ENCODE results near the gene STRBP.

The STRBP gene

GRCh38 chr9:123072407-123072995 lies 195.9 kb downstream of the STRBP start:
- no peak for DNase-seq (ENCODE audit: low read depth in 1 of 2, low spot score in 1 of 2)

Measured in activated CD4-positive, alpha-beta T cell treated with anti-CD3 and anti-CD28 coated beads, Interleukin-2, amount 50 U/mL, for 24 hours (primary cell).